Left renal cortex interstitium (tissue), 4 donors: ENCODE measurements around the gene KRTAP10-2. TPM values are rescaled to one million over a fixed set of nuclear protein-coding genes. Genes with fewer than 3 reads are reported as not detected.

Experiments used
- DNase-seq, 4 donors: peaks; one replicate each; pipeline ENCODE4 v3.0.0-alpha.2; 2013; ENCODE audit warnings: low read depth in 4 of 4, low spot score in 2 of 4, missing footprints in 1 of 4
- polyA plus RNA-seq, 4 donors: library from polyadenylated mRNA; unstranded; fragments of 120-200 nt; gene quantifications; one replicate each; pipeline ENCODE4 v1.2.1, GENCODE V29; 2013; ENCODE audit not compliant: insufficient read length in 4 of 4

Gene KRTAP10-2
- polyA plus RNA-seq, 4 donors = not detected

DNA sequence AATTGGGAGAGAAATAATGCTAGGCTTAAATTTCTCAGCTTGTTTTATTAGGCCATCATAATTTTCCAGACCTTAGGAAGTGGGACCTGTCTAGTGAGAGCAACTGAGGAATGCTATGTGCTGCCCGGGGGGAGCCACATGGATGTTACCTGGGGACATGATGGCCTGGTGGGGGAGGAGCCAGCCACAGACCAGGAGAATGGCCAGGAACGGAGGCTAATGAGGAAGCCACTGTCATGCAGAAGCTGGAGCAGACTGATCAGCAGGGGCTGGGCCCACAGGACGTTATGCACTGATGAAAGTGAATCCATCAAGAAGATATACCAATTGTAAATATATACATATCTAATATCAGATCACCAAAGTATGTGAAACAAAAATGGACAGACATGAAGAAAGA is 6.7 kb downstream of the KRTAP10-2 start:
- DNase-seq = no peak

DNA sequence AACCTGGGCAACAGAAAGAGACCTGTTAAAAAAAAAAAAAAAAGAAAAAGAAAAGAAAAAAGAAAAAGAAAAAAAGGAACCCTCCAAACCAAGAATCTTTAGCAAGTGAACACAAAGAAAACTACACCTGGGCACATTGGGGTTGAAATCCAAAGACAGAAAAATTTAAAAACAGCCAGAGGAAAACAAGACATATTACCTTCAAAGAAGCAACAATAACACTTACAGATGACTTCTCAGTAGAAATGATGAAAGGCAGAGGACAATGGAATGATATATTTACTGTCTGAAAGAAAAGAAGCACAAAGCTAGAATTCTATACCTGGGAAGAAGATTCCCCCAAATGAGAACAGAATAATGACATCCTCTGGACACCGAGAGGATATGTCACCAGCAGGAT is 8.6 kb downstream of the KRTAP10-2 start:
- no peak for DNase-seq

DNA sequence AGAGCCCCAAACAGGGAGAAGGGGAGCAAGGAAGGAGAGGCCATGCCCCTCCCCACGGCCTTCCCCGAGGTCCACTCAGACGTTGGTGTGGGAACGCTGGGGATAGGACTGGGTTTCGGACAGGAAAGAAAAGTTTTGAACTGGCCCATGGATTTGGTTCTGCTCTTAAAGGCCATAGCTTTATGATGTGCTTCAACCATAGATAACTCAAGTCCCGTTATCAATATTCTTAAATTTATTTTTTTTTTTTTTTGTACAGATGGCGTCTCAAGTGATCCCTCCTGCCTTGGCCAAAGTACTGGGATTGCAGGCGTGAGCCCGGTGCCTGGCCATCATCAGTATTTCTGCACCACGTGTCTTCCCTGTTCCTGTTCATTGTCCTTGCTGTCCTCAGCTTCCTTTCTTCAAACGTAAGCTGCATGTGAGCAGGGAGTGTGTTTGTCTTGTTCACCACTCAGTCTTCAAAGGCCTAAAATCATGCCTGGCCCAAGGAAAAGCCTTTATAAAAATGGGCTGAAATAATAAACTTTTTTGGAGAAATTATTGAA is 10.5 kb downstream of the KRTAP10-2 start:
- no peak for DNase-seq

DNA sequence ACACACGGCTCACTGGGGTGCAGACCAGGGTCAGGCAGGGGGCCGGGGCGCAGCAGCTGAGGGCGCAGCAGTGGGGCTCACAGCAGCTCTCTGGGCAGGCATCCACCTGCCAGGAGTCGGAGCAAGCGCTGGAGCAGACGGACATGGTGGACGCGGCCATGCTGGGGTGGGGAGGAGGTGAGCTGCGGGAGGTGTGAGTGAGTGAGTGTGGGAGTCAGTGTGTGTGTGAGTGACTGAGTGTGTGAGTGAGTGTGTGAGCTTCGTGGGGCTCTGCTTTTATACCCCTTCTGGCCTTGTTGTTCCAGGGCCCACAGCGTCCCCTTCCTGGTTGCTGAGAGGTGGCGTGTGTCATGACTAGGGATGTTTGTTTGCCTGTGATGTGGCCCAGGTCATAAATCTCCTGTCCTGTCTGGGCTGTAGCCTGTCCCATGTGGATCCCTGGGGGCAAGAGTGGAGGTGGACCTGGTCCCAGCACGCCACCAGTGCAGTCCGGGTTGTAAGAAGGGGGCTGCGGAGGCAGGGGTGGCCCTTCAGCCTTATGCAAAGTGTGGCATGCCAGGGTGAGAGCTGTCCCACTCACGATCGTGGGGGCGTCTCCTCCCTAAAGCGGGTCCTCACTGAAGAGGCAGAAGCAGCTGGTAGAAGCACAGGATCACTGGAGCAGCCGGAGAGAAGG is 11.2 kb downstream of the KRTAP10-2 start, which contains the start of gene KRTAP10-1:
TSS of gene KRTAP10-1 (minus strand) at position 205 of the 676 bp plus-strand sequence. CDS start at position 160, 45 bp downstream.
- no peak for DNase-seq

DNA sequence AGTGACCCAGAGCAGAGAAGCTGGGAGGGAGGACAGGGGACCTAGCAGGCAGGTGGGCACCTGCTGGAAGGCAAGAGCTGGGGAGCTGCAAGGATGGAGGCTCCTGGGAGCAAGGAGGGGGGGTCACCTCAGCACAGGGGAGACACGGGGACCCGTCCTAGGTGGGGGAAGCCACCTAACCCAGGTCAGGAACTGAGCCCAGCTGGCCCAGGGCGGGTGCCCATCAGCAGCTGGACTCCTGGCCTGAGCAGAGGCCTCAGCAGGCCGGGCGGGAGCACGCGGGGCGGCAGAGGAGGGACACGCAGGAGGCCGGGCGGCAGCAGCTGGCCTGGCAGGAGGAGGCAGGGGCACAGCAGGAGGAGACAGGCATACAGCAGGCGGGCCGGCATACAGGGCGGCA is 12.3 kb downstream of the KRTAP10-2 start:
- DNase-seq = no peak

DNA sequence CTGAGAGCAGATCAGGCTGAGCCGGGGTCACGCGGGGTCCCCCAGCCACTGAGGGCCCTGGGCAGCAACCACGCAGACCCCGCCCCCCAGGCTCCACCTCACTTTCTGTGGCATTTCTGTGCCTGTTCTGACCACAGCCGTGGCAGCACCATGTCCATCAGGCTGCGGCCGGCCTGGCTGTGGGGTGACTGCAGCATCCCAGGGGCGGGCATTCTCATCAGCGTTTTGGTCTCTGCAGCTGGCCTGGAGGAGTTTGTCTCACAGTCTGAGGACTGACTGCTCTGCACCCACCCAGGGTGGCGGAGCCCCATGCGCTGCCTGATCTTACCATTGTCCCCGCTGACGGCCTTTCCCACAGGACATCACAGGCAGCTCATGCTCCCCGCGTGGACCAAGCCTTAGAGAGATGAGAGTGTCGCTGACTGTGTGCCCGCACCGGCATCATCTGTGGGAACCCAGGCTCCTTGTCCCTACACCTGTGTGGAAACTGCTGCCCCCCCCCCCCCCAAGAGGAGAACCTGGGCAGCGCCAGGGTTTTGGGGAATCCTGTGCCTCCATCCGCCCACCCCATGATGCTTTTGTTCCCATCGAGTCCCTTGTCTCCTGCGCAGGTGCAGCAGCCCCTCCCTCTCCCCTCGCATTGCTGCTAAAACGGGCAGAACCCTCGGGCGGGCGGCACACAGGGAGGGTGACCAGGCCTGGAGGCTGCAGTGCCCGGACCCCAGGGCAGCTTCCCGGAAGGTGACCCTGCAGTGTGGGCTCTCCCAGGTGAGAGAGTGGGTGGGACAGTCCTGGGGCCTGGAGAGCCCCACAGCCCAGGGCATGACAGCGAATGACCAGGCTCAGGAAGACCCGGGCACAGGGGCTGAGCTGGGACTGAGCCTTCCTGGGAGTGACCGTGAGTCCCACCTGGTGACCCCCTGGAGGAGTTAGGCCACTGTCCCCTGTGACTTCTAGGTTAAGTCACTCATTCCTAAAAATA is 13.1 kb downstream of the KRTAP10-2 start:
- no peak for DNase-seq

DNA sequence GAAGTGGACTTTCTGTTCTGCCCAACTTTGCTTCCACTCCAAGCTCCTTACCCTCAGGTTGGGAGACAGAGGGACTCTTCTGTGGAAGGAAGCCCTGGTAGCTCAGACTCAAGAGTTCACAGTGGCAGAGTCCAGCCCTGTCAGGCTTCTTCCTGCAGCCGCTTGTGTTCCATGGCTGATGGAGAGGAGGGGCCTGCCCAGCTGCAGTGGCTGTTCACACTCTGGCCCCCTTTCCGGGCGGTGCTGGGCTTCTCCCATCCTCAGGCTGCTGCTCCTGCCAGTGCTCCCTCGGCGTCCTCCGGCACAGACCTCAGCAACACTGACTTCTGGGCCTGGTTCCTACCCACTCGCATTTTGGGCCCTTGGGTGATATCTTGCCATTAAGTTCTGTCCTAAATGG is 15.3 kb downstream of the KRTAP10-2 start:
- DNase-seq = no peak

DNA sequence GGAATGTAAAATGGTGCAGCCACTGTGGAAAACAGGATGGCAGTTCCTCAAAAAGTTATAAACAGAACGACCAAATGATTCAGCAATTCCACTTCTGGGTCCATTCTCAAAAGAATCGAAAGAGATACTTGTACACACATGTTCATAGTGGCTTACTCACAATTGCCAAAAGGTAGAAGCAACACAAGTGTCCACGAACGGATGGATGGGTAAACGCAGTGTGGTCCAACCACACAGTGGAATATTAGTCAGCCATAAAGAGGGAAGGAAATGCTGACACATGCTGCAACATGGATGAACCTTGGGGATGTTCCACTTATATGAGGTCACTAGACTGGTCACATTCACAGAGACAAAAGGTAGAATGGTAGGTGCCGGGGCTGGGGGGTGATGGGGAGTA is 16.6 kb downstream of the KRTAP10-2 start:
- no peak for DNase-seq

DNA sequence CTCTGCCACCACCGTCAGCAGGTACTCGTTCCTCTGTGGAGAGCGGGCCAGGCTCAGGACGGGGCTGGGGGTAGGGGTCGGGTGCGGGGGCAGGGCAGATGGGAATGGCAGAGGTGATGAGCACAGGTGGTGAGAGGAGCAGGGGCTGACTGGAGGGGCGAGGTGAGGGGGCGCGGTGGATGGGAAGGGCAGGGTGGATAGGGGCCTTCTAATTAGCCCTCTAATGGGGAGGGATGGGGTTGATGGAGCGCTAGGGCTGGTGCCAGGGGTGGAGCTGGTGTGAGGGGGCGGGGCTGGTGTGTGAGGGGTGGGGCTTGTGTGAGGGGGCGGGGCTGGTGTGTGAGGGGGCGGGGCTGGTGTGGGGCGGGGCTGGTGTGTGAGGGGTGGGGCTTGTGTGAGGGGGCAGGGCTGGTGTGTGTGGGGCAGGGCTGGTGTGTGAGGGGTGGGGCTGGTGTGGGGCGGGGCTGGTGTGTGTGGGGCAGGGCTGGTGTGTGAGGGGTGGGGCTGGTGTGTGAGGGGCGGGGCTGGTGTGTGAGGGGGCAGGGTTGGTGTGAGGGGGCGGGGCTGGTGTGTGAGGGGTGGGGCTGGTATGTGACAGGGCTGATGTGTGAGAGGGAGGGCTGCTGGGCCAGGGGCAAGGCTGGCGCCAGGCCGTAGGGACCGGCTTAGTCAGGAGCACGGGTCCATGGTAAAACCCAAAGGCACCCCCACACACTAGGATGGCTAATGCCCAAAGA is 17.2 kb downstream of the KRTAP10-2 start:
- no peak for DNase-seq

DNA sequence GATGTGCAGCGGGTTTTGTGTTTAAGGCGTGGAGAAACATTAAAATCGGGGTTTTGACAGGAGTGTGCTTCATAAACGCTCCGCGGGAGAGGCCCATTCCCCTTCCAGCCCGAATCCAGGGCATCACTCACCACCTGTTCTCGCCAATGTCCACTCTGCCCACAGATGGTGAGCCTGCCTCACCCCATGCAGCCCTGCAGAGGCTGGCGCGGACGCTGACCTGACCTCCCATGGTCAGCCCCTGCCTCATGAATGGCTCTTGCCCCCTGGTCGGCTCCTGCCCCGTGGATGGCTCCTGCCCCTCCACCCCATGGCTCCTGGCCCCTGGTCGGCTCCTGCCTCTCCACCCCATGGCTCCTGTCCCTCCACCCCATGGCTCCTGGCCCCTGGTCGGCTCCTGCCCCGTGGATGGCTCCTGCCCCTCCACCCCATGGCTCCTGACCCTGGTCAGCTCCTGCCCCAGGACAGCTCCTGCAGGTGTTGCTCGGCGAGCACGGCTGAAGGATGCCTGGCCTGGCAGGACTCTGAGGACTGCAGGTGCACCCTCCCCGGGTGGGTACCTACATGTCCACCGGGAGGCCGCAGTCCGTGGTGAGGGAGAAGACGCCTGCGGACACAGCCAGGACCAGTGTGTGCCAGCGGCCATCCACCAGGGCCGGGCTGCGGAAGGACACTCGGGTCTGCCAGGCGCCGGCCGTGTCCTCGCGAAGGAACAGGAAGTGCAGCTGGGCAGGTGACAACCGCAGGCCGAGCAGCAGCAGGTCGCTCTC is 18.0 kb downstream of the KRTAP10-2 start:
- no peak for DNase-seq

DNA sequence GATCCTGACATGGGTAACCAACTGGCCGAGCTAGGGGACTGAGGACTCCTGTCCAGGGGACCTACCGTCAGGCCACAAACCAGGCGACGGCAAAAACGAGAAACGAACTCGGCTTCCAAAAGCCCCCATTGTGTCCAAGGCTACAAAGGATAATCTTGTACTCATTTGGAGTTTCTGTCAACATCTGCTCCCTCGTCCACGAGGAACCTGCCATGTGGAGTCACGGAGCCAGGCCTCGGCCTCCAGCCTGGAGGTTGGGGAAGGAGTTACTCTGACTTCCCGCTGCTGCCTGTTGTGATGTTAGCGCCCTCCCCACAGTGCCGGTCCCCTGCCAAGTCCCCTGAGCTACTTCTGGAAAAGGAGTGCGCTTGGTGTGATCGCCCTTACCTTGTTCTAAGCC is 18.6 kb downstream of the KRTAP10-2 start:
- DNase-seq = no peak

DNA sequence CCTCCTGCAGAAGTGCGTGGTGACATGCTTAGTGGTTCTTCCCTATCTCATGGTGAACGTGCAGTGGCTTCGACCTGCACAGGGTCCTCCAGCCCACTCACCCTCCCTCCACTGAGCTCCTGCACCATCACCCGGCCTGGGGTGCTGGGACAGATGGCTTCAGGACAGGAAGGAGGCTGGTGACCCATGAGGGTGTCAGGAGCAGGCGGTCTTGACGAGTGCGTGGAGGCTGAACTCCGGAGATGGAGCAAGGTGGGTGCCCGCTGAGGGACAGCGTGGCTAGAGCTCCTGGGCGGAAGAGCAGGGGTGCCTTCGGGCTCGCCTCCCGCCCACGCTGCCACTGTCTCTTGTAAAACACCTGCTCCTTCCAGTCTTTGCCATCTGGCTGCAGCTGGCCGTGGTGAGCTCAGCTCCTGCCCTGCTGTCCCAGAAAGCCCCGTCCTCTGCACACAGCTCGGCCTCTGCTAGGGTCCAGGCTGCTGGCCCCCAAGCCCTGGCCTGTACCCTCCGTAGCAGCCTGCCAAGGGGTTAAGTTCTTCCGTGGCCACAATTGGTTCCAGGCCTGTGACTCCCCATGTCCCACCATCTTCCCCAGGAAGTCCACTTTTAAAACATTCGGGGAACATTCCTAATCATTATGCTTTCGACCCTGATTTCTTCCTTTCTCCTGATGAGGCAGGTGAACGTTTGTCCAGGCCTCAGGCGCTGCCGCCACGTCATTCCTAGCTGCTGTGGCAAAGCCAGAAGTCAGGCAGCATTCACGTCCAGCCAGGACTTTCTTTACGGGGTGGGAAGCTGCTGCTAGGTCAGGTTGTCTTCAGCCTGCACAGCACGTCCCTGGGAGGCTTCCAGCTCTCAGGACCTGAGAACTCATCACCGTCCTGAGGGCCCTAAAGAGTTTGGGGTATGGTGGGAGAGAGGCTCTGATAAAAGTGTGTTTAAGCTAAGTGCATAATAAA is 19.4 kb downstream of the KRTAP10-2 start:
- no peak for DNase-seq

DNA sequence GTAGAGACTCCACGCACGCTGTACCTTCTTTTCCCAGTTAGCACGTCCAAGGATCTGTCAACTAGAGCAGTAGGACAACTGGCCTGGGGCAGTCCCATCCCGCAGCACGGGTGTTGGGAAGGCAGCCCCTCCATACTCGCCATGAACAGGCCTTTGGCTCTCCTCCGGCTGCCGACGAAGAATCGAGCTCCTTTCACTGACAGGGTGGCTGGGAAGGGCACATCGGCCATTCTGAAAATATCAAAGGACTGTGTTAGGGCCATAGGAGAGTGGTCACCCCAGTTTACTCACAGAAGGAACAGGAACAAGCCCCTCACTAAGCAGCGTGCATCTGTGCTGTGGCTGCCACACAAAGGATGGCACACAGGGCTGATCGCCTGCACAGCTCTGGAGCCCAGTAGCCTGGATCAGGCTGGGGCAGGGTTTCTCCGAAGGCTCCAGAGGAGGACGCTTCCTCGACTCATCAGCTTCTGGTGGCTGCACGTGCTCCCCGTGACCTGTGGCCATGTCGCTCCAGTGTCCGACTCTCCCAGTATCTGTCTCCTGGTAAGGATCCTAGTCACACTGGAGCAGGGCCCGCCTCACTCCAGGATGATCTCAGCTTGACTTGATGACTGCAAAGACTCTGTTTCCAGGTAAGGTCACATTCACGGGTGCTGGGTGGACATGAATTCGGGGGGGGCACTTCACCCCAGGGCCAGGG is 20.3 kb downstream of the KRTAP10-2 start:
- DNase-seq = no peak

DNA sequence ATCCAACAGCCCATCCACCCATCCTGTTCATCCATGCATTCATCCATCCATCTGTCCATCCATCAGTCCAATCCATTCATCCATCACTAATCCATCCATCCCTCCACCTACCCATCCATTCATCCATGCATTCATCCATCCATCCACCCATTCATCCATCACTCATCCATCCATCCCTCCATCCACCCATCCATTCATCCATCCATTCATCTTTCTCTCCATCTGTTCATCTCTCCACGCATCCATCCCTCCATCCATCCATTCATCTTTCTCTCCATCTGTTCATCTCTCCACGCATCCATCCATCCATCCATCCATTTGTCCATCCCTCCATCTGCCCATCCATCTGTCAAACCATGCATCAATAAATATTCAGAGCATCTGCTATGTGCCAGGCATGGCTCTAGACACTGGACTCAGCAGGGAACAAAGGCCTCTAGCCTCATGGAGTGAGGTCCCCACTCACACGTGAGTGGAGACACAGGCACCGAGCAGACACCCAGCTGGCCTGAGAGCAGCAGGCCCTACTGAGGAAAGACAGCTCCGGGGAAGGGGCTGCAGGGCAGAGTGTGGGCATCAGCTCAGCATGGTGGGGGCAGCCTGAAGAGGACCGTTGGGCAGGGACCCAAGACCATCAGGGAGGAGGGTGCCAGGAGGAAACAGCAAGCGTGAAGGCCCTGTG is 20.9 kb downstream of the KRTAP10-2 start:
- DNase-seq = no peak

DNA sequence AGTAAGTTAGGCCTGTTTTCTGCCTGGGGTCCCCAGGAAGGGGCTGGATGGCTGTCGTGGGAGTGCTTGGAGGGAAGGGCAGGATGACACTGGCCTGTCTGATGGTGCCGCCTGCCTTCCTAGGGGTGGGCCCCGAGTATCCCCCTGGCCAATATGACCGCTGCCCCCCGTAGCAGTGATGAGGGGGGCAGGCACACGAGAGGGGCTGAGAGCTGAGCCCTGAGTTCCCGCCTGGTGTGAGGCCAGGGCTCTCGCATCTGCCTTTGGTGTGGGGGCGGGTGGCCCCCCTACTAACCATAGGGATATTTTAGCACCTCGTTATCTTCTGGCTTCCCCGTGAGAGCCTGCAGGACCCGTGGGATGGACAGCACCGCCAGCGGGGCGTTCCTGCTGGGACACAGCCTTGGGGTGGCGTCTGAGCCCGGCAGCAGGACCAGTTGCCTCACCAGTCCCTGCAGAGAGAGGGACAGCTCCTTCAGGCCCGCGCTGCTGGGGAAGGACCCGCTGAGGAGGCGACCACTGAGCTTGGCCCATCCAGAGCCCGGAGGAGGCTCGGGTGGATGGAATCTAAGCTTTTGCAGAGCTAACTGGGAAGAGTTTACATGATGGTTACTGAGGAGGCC is 21.7 kb downstream of the KRTAP10-2 start:
- DNase-seq = no peak

DNA sequence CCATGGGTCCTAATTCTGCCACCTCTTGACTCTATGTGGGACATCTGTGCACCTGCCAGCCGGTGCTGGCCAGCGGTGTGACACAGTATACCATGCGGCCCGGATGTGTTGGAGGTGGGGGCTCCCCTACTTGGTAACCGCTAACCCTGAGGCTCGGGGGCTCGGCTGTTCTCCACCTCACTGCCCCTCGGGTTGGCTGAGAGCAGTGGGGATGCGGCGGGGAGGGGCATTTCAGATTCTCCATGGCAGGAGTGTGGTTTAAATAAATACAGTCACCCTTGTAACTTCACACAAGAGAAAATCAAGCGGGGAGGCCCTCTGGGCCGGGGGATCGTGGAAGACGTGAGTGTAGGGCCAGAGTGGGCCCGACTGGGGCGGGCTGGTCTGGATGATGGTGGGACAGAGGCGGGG is 22.3 kb downstream of the KRTAP10-2 start:
- DNase-seq = no peak

DNA sequence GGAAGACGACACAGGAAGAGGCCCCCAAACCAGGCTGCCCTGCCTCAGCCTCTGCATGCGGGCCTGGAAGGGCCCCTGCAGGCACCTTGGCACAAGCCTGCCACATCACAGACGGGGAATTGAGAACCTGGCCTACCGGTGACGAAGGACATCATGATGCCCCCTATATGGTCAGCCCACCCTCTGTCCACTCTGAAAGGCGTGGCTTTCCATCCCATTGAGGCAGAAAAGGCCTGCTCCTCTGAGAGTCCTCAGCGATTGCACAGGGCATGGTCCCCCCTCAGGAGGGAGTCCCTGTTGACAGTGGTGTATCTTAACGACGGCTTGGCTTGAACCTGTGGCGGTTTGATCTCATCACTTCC is 22.7 kb downstream of the KRTAP10-2 start:
- DNase-seq = no peak
